ENCODE results near the gene XYLT1.
A peak's percentile ranks its signal among the peaks of the same experiment; 100 is the strongest.

XYLT1 gene

DNA sequence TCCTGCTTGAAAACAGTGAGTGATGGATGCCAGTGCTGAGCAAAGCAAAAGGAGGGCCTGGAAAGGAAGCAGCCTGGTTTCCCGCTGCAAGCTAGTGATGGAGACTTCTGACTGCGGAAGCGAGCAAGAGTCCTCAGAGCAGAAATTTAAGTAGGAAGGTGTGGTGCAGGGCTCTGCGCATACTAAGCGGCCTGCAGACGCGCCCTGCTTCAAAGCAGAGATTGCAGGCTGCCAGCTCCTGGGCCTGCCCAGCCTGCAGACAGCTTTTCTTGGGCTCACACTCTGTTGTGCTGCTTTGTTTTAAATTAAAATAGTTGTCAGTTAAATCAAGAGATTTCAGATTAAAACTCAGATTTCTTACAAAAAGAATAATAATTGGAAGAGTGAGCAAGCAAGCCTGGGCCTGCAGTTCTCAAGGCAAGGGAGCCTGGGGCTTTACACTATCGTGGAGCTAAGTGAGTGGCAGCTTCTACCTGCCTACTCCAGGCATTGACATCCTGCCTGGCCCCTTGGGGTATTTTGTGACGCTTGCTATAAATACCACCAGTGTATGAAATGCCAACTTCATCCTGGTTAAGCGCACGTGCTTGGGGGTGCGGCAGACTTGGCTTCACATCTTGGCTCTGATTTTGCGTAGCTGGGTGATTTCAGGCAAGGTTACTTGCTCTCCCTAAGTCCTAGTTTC lies 237.3 kb downstream of the XYLT1 start:
- Histone ChIP-seq H3K4me2 (peak overlapping the region in 9 of 11 experiments; percentile 29 to 75 (median 60); a peak in 17 of 22 replicates), H3K4me1 (peaks cover 14 to 53% (median 46%) of the 10 kb centered on the region in 10 experiments; a peak in 19 of 20 replicates), H3K27ac (peak overlapping the region in 4 of 11 experiments; percentile 6 to 24 (median 8); a peak in 5 of 22 replicates), H3K9ac (0 out of 22 replicates have a peak overlapping the region, but pooled peaks of 1 of the 11 experiments have one; percentile 7), H3K9me3 (replicated peaks in 1 of 11) (0 out of 22 replicates have a peak, but pooled peaks cover 0 to 6% (median 0%) of the 10 kb centered on the region in 11 experiments), H3K27me3 (no peaks in the 10 kb centered on the region), H3K36me3 (peaks cover 0 to 79% (median 74%) of the 10 kb centered on the region in 11 experiments; a peak in 19 of 22 replicates), H4K20me1 (peaks cover 0 to 31% (median 3%) of the 10 kb centered on the region in 11 experiments; a peak in 6 of 22 replicates), H3K4me3 (no peak overlapping the region)
- TF ChIP-seq Cebpa-rat (IDR thresholded peaks at IDR 0.05), result no peak

GRCh38 chr16:17232487-17232886 lies 238.3 kb downstream of the XYLT1 start:
- no peak overlapping the region for H3K4me3 ChIP-seq
- no peak overlapping the region for H3K4me2 ChIP-seq
- no peak for TF ChIP-seq Cebpa-rat (IDR thresholded peaks at IDR 0.05)
- H3K9me3 ChIP-seq (replicated peaks in 1 of 11), result 0 out of 22 replicates have a peak, but pooled peaks cover 0 to 6% (median 0%) of the 10 kb centered on the region in 11 experiments
- H3K36me3 ChIP-seq, result peaks cover 0 to 85% (median 80%) of the 10 kb centered on the region in 11 experiments; a peak in 19 of 22 replicates
- no peak overlapping the region for H3K27ac ChIP-seq
- H3K9ac ChIP-seq, result no peak overlapping the region
- no peaks in the 10 kb centered on the region for H3K27me3 ChIP-seq
- peaks cover 0 to 21% (median 0%) of the 10 kb centered on the region in 11 experiments; a peak in 5 of 22 replicates for H4K20me1 ChIP-seq
- H3K4me1 ChIP-seq, result peaks cover 5 to 52% (median 44%) of the 10 kb centered on the region in 10 experiments; a peak in 19 of 20 replicates

- TF ChIP-seq Cebpa-rat (IDR thresholded peaks at IDR 0.05), result no peak
These were observed 238.8 kb downstream of the XYLT1 start for GRCh38 chr16:17231972-17232371.

DNA sequence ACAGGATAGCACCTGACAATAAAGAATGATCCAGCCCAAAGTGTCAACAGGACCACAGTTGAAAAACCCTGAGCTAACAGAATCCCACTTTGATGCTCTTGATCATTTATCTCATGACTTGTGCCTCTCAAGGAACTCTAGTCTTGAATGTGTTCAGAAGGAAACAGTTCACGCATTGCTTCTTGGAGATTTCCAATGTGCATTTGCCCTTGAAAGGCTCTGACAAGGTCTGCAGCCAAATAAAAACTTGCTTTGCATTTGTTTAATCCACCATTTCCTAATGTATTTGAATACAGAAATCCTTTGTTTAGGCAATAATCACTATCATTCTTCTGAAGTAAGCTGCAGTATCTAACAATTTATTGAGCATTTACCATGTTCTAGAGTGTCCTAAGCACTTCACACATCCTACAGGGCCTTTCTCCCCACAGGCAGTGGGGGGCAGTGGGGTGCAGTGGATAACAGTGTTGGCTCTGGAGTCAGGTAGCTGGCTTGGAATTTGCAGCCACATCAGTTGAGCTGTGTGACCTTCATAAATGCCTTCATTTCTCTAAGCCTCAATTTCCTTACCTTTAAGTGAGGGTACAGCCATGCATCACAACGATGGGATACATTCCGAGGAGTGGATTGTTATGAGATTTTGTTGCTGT lies 239.7 kb downstream of the XYLT1 start:
- Histone ChIP-seq H3K9me3 (replicated peaks in 1 of 11) (0 out of 22 replicates have a peak, but pooled peaks cover 0 to 6% (median 0%) of the 10 kb centered on the region in 11 experiments), H4K20me1 (peaks cover 0 to 21% (median 0%) of the 10 kb centered on the region in 11 experiments; a peak in 5 of 22 replicates), H3K36me3 (peaks cover 0 to 84% (median 70%) of the 10 kb centered on the region in 11 experiments; a peak in 19 of 22 replicates), H3K4me2 (no peak overlapping the region), H3K9ac (no peak overlapping the region), H3K4me1 (peaks cover 0 to 55% (median 46%) of the 10 kb centered on the region in 10 experiments; a peak in 17 of 20 replicates), H3K4me3 (no peak overlapping the region), H3K27me3 (no peaks in the 10 kb centered on the region), H3K27ac (no peak overlapping the region)
- TF ChIP-seq Cebpa-rat (IDR thresholded peaks at IDR 0.05), result no peak

More at GRCh38 chr16:17231972-17232371, 238.8 kb downstream of the XYLT1 start:
- no peaks in the 10 kb centered on the region for H3K27me3 ChIP-seq
- H3K36me3 ChIP-seq, result peaks cover 0 to 86% (median 79%) of the 10 kb centered on the region in 11 experiments; a peak in 19 of 22 replicates
- no peak overlapping the region for H3K4me3 ChIP-seq
- 0 out of 22 replicates have a peak, but pooled peaks cover 0 to 6% (median 0%) of the 10 kb centered on the region in 11 experiments for H3K9me3 ChIP-seq (replicated peaks in 1 of 11)
- no peak overlapping the region for H3K27ac ChIP-seq
- no peak overlapping the region for H3K9ac ChIP-seq
- no peak overlapping the region for H3K4me2 ChIP-seq
- H4K20me1 ChIP-seq, result peaks cover 0 to 21% (median 0%) of the 10 kb centered on the region in 11 experiments; a peak in 5 of 22 replicates
- H3K4me1 ChIP-seq, result peaks cover 0 to 52% (median 44%) of the 10 kb centered on the region in 10 experiments; a peak in 18 of 20 replicates

- Histone ChIP-seq H3K9me3 (replicated peaks in 1 of 11) (0 out of 22 replicates have a peak, but pooled peaks cover 0 to 6% (median 0%) of the 10 kb centered on the region in 11 experiments), H3K27me3 (no peaks in the 10 kb centered on the region), H3K4me1 (peaks cover 12 to 56% (median 51%) of the 10 kb centered on the region in 10 experiments), H3K9ac (no peak overlapping the region), H3K36me3 (peaks cover 0 to 73% (median 60%) of the 10 kb centered on the region in 11 experiments; a peak in 19 of 22 replicates), H3K27ac (peak overlapping the region in 1 of 11 experiments; percentile 21; a peak in 1 of 22 replicates), H3K4me3 (no peak overlapping the region), H4K20me1 (peaks cover 0 to 21% (median 0%) of the 10 kb centered on the region in 11 experiments; a peak in 5 of 22 replicates), H3K4me2 (no peak overlapping the region)
- no peak for TF ChIP-seq Cebpa-rat (IDR thresholded peaks at IDR 0.05)
These were observed 241.0 kb downstream of the XYLT1 start for GRCh38 chr16:17229766-17230165.

DNA sequence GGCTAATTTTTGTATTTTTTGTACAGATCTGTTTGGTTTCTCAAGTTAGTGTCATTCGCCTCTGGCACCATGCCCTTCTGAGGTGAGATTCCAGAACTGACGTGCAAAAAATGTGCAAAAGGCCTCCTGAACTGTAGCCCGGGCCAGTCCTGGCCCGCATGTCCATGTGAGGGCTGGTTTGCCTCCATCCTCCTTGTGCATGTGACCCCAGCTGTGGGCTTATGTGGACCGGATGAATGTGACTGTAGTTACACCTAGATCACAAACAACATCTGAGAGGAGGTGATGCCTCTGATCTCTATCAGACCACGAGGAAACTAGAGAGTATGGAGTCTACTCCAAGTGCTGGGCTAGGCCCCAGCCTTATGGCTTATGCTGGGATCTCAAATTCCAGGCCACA lies 241.6 kb downstream of the XYLT1 start:
- peaks cover 0 to 72% (median 57%) of the 10 kb centered on the region in 11 experiments; a peak in 19 of 22 replicates for H3K36me3 ChIP-seq
- no peak for TF ChIP-seq Cebpa-rat (IDR thresholded peaks at IDR 0.05)
- no peak overlapping the region for H3K4me3 ChIP-seq
- no peaks in the 10 kb centered on the region for H3K27me3 ChIP-seq
- no peak overlapping the region for H3K4me2 ChIP-seq
- peaks cover 18 to 59% (median 51%) of the 10 kb centered on the region in 10 experiments for H3K4me1 ChIP-seq
- H3K9me3 ChIP-seq (replicated peaks in 1 of 11), result 0 out of 22 replicates have a peak, but pooled peaks cover 0 to 6% (median 0%) of the 10 kb centered on the region in 11 experiments
- H4K20me1 ChIP-seq, result peaks cover 0 to 17% (median 0%) of the 10 kb centered on the region in 11 experiments; a peak in 5 of 22 replicates
- no peak overlapping the region for H3K9ac ChIP-seq
- peak overlapping the region in 2 of 11 experiments; percentile 2 to 20; a peak in 3 of 22 replicates for H3K27ac ChIP-seq

- Histone ChIP-seq H3K27ac (peak overlapping the region in 3 of 11 experiments; percentile 17 to 95 (median 20); a peak in 4 of 22 replicates), H3K4me1 (peaks cover 23 to 59% (median 51%) of the 10 kb centered on the region in 10 experiments), H3K36me3 (peaks cover 0 to 71% (median 53%) of the 10 kb centered on the region in 11 experiments; a peak in 19 of 22 replicates), H3K27me3 (no peaks in the 10 kb centered on the region), H3K9ac (no peak overlapping the region), H3K4me2 (no peak overlapping the region), H4K20me1 (peaks cover 0 to 12% (median 0%) of the 10 kb centered on the region in 11 experiments; a peak in 4 of 22 replicates), H3K4me3 (no peak overlapping the region), H3K9me3 (replicated peaks in 1 of 11) (peaks cover 0 to 6% (median 0%) of the 10 kb centered on the region in 11 experiments; a peak in 1 of 22 replicates)
- no peak for TF ChIP-seq Cebpa-rat (IDR thresholded peaks at IDR 0.05)
These were observed 242.1 kb downstream of the XYLT1 start for GRCh38 chr16:17228708-17229055.

GRCh38 chr16:17228048-17228707 lies 242.6 kb downstream of the XYLT1 start:
- H4K20me1 ChIP-seq, result peaks cover 0 to 7% (median 0%) of the 10 kb centered on the region in 11 experiments; a peak in 3 of 22 replicates
- no peaks in the 10 kb centered on the region for H3K27me3 ChIP-seq
- H3K9ac ChIP-seq, result no peak overlapping the region
- peak overlapping the region in 8 of 11 experiments; percentile 56 to 96 (median 90); a peak in 13 of 22 replicates for H3K27ac ChIP-seq
- no peak overlapping the region for H3K4me3 ChIP-seq
- peaks cover 28 to 59% (median 51%) of the 10 kb centered on the region in 10 experiments for H3K4me1 ChIP-seq
- H3K4me2 ChIP-seq, result peak overlapping the region in 4 of 11 experiments; percentile 3 to 82 (median 40); a peak in 2 of 22 replicates
- H3K9me3 ChIP-seq (replicated peaks in 1 of 11), result peaks cover 0 to 6% (median 0%) of the 10 kb centered on the region in 11 experiments; a peak in 1 of 22 replicates
- peaks cover 0 to 70% (median 48%) of the 10 kb centered on the region in 11 experiments; a peak in 19 of 22 replicates for H3K36me3 ChIP-seq
- no peak for TF ChIP-seq Cebpa-rat (IDR thresholded peaks at IDR 0.05)
